Left colon (tissue), 2 donors: ENCODE measurements around the gene GPATCH3. TPM values are rescaled to one million over a fixed set of nuclear protein-coding genes. Genes with fewer than 3 reads are reported as not detected.

Experiments used
- ATAC-seq: fragments of 200-7000 bp; cut with Tn5 transposase; one replicate; pipeline ENCODE4 v1.9.1; 2020; ENCODE audit warnings: mild to moderate bottlenecking, moderate library complexity
- DNase-seq, 2 donors: peaks; one replicate each; pipeline ENCODE4 v3.0.0-alpha.2; 2020
- intact Hi-C, 2 donors: fragments of 100-400 bp; cut with DNase I in 1 of 2; cut with micrococcal nuclease in 1 of 2; formaldehyde crosslinking; loops; one replicate each; pipeline versions ENCODE4 v1.11.2 to v1.14.0; 2022; cut with DNase I, micrococcal nuclease
- total RNA-seq, 2 donors: library from RNA; stranded (reverse); fragmentation: NEBNext Ultra II Directional; extraction: Animal tissue kit (Norgen Biotek cat#: 25700); gene quantifications; one replicate each; pipeline ENCODE4 v1.2.1, GENCODE V29; 2021
- donor health status: DM: no; HTN: no; CAD: no.
- donor health status: DM: yes; HTN: yes; CAD: no.

Gene GPATCH3
- total RNA-seq, 2 donors from 2014 or later: 12.3 to 15.2 TPM

GRCh38 chr1:26915204-26915842 is 15.1 kb upstream of the GPATCH3 start:
- intact Hi-C loops: no loop called here
- DNase-seq (no peak), ATAC-seq (no peak)

- DNase-seq (peak; percentile 75 to 92), ATAC-seq (peak; percentile 84)
- intact Hi-C loops: no loop called here
Measured at GRCh38 chr1:26913754-26914619, 13.7 kb upstream of the GPATCH3 start, which contains the start of gene NR0B2. Gene NR0B2 (minus strand): TSS chr1:26913975. CDS start chr1:26913940, 35 bp downstream.

- DNase-seq (no peak), ATAC-seq (no peak)
- intact Hi-C loops: no loop called here
Measured at GRCh38 chr1:26913389-26913753, 13.1 kb upstream of the GPATCH3 start.

GRCh38 chr1:26912147-26912490 is 11.9 kb upstream of the GPATCH3 start:
- intact Hi-C loops: no loop called here
- no peak for DNase-seq
- no peak for ATAC-seq

GRCh38 chr1:26911399-26912146 is 11.3 kb upstream of the GPATCH3 start:
- no peak for ATAC-seq

GRCh38 chr1:26910343-26911160 is 10.3 kb upstream of the GPATCH3 start:
- ATAC-seq (peak; percentile 40), DNase-seq (no peak)
- intact Hi-C loops: no loop called here

More at GRCh38 chr1:26911399-26912146, 11.3 kb upstream of the GPATCH3 start:
- intact Hi-C loops: no loop called here
- DNase-seq: no peak

- DNase-seq (no peak), ATAC-seq (no peak)
- intact Hi-C loops: no loop called here
Measured at GRCh38 chr1:26909951-26910342, 9.7 kb upstream of the GPATCH3 start.

GRCh38 chr1:26907071-26907917 is 7.0 kb upstream of the GPATCH3 start:
- ATAC-seq (peak; percentile 38), DNase-seq (no peak)

GRCh38 chr1:26900815-26901511 is 696 bp upstream of the GPATCH3 start:
- ATAC-seq: no peak
- DNase-seq: no peak
- intact Hi-C loops: no loop called here

More at GRCh38 chr1:26907071-26907917, 7.0 kb upstream of the GPATCH3 start:
- intact Hi-C loops: no loop called here

- DNase-seq: no peak
- intact Hi-C loops: no loop called here
- no peak for ATAC-seq
Measured at GRCh38 chr1:26897351-26897750, 2.9 kb downstream of the GPATCH3 start.

GRCh38 chr1:26894263-26894662 is 6.0 kb downstream of the GPATCH3 start:
- ATAC-seq (no peak), DNase-seq (no peak)
- intact Hi-C loops: no loop called here

GRCh38 chr1:26890467-26890796 is 9.8 kb downstream of the GPATCH3 start:
- intact Hi-C loops: no loop called here
- DNase-seq (no peak), ATAC-seq (peak; percentile 44)

GRCh38 chr1:26889551-26890466 is 10.5 kb downstream of the GPATCH3 start, which contains the start of gene GPN2:
Gene GPN2 (minus strand): TSS chr1:26890283. CDS start chr1:26890096, 187 bp downstream.
- DNase-seq (peak; percentile 83 to 88), ATAC-seq (peak; percentile 95)
- intact Hi-C loops: no loop called here

- ATAC-seq: no peak
- intact Hi-C loops: no loop called here
Measured at GRCh38 chr1:26888231-26888630, 12.0 kb downstream of the GPATCH3 start.

GRCh38 chr1:26887125-26887524 is 13.1 kb downstream of the GPATCH3 start:
- intact Hi-C loops: no loop called here
- no peak for DNase-seq
- ATAC-seq: no peak

More at GRCh38 chr1:26888231-26888630, 12.0 kb downstream of the GPATCH3 start:
- DNase-seq: no peak

GRCh38 chr1:26882696-26883463 is 17.4 kb downstream of the GPATCH3 start:
- intact Hi-C loops: no loop called here
- no peak for DNase-seq
- no peak for ATAC-seq
